ENCODE data around the gene SPOCK1.

SPOCK1 gene

DNA sequence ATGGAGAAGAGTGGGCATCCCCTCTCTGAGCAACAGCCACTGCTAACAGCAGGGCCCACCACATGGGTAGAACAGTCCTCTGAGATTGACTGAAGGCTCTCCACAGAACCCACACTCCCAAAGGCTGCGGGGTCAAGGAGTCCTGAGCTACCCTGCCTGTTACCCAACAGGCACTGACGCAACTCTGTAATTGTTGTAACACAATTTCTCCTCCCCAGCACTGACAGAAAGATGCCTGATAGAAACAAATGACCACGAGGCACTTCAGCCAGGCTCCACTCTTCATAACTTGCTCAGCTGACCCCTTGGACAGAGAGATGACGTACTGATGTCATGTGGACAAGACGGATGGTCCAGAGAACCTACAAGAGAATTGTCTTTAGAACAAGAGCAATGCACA, 220.7 kb downstream of the SPOCK1 start:
- in situ Hi-C loops (cut with MboI; ENCODE audit: low pct_unique_long_range_greater_than_20kb, low sequenced_read_pairs, unreplicated experiment) = no loop called here
- DNase-seq (ENCODE audit: low spot score) = no peak
- TF ChIP-seq, protein P1, sequence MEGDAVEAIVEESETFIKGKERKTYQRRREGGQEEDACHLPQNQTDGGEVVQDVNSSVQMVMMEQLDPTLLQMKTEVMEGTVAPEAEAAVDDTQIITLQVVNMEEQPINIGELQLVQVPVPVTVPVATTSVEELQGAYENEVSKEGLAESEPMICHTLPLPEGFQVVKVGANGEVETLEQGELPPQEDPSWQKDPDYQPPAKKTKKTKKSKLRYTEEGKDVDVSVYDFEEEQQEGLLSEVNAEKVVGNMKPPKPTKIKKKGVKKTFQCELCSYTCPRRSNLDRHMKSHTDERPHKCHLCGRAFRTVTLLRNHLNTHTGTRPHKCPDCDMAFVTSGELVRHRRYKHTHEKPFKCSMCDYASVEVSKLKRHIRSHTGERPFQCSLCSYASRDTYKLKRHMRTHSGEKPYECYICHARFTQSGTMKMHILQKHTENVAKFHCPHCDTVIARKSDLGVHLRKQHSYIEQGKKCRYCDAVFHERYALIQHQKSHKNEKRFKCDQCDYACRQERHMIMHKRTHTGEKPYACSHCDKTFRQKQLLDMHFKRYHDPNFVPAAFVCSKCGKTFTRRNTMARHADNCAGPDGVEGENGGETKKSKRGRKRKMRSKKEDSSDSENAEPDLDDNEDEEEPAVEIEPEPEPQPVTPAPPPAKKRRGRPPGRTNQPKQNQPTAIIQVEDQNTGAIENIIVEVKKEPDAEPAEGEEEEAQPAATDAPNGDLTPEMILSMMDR (IDR thresholded peaks at IDR 0.05; ENCODE audit: extremely low read depth, insufficient read depth, missing control alignments) = no peak

DNA sequence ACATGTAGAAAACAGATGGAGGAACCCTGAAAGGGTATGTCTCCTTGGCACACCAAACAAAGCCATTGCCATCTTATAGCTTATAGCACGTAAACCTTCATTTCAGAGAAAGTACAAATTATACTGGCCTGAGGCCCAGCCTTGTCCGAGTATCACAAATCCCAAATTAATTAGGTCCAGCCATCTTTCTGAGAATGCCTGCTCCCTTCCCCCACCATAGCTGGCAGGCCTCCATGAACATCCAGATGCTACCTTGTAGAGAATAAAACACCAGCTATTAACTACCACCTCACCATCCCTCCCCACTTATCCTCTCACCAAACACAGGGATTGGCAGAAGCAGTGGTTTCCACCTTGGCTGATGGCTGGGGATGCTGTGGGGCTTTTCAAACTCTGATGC, 224.0 kb downstream of the SPOCK1 start:
- in situ Hi-C loops (cut with MboI; ENCODE audit: low pct_unique_long_range_greater_than_20kb, low sequenced_read_pairs, unreplicated experiment) = no loop called here
- no peak for DNase-seq (ENCODE audit: low spot score)
- TF ChIP-seq, protein P1 (IDR thresholded peaks at IDR 0.05; ENCODE audit: extremely low read depth, insufficient read depth, missing control alignments) = no peak

GRCh38 chr5:137273511-137273910, 225.6 kb downstream of the SPOCK1 start:
- TF ChIP-seq, protein P1 (IDR thresholded peaks at IDR 0.05; ENCODE audit: extremely low read depth, insufficient read depth, missing control alignments) = no peak
- in situ Hi-C loops (cut with MboI; ENCODE audit: low pct_unique_long_range_greater_than_20kb, low sequenced_read_pairs, unreplicated experiment) = no loop called here
- no peak for DNase-seq (ENCODE audit: low spot score)

GRCh38 chr5:137272831-137273230, 226.3 kb downstream of the SPOCK1 start:
- in situ Hi-C loops (cut with MboI; ENCODE audit: low pct_unique_long_range_greater_than_20kb, low sequenced_read_pairs, unreplicated experiment) = no loop called here
- TF ChIP-seq, protein P1 (IDR thresholded peaks at IDR 0.05; ENCODE audit: extremely low read depth, insufficient read depth, missing control alignments) = no peak
- DNase-seq (ENCODE audit: low spot score) = no peak

DNA sequence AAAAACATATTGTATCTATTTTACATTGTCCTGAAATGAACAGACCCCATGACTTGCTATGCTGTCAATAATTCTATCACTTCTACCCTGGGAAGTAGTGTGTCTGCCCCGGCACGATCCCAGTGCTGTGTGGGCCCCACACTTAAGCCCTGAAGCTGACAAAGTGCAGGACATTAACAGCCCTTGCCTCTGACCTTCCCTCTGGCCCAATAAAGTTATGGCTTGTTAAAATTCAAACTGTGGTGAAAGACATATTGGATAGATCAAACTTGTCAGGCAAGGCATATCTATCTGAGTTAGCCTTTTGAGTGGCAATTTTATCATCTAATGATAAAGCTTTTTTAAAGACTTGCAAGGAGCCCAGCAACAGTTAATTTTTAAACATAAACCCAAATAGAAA, 229.2 kb downstream of the SPOCK1 start:
- no peak for DNase-seq (ENCODE audit: low spot score)
- in situ Hi-C loops (cut with MboI; ENCODE audit: low pct_unique_long_range_greater_than_20kb, low sequenced_read_pairs, unreplicated experiment) = no loop called here
- TF ChIP-seq, protein P1 (IDR thresholded peaks at IDR 0.05; ENCODE audit: extremely low read depth, insufficient read depth, missing control alignments) = no peak

- in situ Hi-C loops (cut with MboI; ENCODE audit: low pct_unique_long_range_greater_than_20kb, low sequenced_read_pairs, unreplicated experiment) = no loop called here
- DNase-seq (ENCODE audit: low spot score) = no peak
- TF ChIP-seq, protein P1 (IDR thresholded peaks at IDR 0.05; ENCODE audit: extremely low read depth, insufficient read depth, missing control alignments) = no peak
These were observed 229.9 kb downstream of the SPOCK1 start for GRCh38 chr5:137269274-137269673.

DNA sequence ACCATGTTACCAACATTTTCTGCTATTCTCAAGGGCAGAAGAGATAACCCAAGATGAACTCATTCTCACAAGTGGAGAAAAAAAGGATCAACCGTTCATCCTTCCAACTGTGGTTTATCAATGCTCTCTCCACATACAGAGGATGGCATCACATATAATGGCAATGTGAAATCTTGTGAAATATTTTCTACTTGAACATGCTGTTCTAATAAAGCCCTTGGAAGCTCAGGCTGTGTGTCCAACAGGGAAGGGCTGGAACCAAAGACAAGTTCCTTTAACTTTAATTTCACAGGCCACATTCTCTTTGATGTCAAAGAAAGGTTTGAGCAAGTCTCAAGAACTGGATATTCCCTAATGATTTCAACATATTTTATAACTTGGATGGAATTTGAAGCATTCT, 230.5 kb downstream of the SPOCK1 start:
- DNase-seq (ENCODE audit: low spot score) = no peak
- in situ Hi-C loops (cut with MboI; ENCODE audit: low pct_unique_long_range_greater_than_20kb, low sequenced_read_pairs, unreplicated experiment) = no loop called here
- TF ChIP-seq, protein P1 (IDR thresholded peaks at IDR 0.05; ENCODE audit: extremely low read depth, insufficient read depth, missing control alignments) = no peak
